GM03348 (cell line): ENCODE measurements around the gene ARHGEF17.
A peak's percentile ranks its signal among the peaks of the same experiment; 100 is the strongest.

Experiments
- DNase-seq: peaks from one replicate; pipeline ENCODE4 v3.0.0; 2012; ENCODE audit warnings: low spot score

Gene ARHGEF17

DNA sequence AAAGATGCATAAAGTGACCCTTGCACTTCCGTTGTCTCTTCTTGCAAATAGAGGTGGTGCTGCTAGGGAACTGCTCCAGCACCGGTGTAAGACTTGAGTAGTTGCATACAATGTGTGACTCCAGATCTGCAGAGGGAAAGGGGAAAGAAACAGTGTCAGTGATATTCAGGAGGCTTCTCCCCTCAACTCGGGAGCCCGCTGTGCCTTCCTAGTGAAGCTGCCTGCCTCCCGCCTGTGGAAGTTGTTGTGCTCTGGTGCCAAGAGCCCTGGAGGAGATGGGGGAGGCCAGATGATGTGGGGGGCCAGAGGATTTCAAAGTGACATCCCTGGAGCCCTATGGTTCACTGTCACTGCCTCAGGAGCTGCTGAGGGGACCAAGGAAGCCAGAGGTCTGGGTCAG lies 98.5 kb downstream of the ARHGEF17 start:
- DNase-seq: no peak

DNA sequence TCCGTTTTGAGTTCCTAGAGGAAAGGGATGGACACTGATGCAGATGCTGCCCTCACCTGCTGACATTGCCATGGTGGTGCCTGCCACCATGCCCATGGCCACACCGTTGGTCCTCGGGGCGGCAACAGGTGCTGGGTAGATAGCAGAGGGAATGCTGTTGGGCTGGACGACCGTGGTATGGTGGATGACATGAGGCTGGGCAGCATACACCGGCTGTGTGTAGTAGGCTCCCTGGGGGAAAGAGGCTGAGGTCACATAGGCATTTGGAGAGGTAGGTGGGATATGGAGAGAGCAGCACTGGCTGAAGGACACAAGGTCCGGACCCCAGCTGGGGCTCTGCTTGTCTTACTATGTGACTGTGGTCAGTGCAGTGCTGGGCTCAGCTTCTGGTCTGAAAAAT lies 101.4 kb downstream of the ARHGEF17 start:
- DNase-seq: no peak

GRCh38 chr11:73410627-73411026 lies 102.6 kb downstream of the ARHGEF17 start:
- DNase-seq: no peak

GRCh38 chr11:73411031-73411430 lies 103.0 kb downstream of the ARHGEF17 start:
- DNase-seq: no peak

GRCh38 chr11:73412308-73412707 lies 104.2 kb downstream of the ARHGEF17 start:
- no peak for DNase-seq

DNA sequence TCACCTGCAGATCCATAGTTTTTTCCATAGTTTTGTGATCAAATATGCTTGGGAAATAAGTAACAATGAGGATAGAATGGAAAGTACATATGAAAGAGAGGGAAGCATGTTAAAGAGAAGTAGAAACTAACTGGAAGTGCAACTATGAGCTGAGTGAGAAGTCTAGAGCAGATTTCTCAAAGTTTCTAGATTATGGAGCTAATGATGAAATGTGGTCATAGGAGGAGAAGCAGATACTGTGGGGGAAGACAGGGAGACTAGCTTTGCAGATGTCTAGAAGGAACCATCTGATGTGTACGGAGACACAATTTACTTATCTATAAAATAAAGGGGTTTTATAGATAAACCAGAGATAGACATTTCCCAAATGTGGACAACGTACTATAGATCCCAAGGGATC lies 105.2 kb downstream of the ARHGEF17 start:
- DNase-seq: no peak

- peak; percentile 54 for DNase-seq
These were observed 107.0 kb downstream of the ARHGEF17 start for GRCh38 chr11:73414977-73415651.

GRCh38 chr11:73415854-73416615 lies 108.0 kb downstream of the ARHGEF17 start:
- DNase-seq: peak; percentile 65

GRCh38 chr11:73416786-73417185 lies 108.7 kb downstream of the ARHGEF17 start:
- peak; percentile 72 for DNase-seq
